Left forelimb (tissue), 1 donor: ENCODE data around the gene MORC4.
"Not testable (repeated sequence)": the region's sequence is repeated elsewhere in the genome, so short reads cannot be mapped to it uniquely, and the experiment has no call there.

Experiments used
- DNase-seq: peaks from one replicate; pipeline ENCODE4 v3.0.0-alpha.2; 2018; ENCODE audit warnings: low spot score

Gene MORC4

GRCh38 chrX:107000013-107000515 is at the start of gene MORC4:
Gene MORC4 (minus strand): TSS chrX:107000212. CDS start chrX:106999969, 243 bp downstream.
- peak; percentile 85 for DNase-seq

- no peak for DNase-seq
Measured at GRCh38 chrX:107047622-107048021, 47.6 kb upstream of the MORC4 start.

- DNase-seq, result no peak
Measured at GRCh38 chrX:107029752-107030151, 29.7 kb upstream of the MORC4 start.

- no peak for DNase-seq
Measured at GRCh38 chrX:107025545-107025944, 25.5 kb upstream of the MORC4 start.

GRCh38 chrX:107014936-107015335 is 14.9 kb upstream of the MORC4 start:
- DNase-seq, result no peak

GRCh38 chrX:107008034-107008433 is 8.0 kb upstream of the MORC4 start:
- no peak for DNase-seq

- DNase-seq, result peak; percentile 72
Measured at GRCh38 chrX:106999002-106999975, 723 bp downstream of the MORC4 start.

GRCh38 chrX:106997611-106998010 is 2.4 kb downstream of the MORC4 start:
- no peak for DNase-seq

GRCh38 chrX:106995678-106996077 is 4.3 kb downstream of the MORC4 start:
- DNase-seq, result no peak

- DNase-seq, result no peak
Measured at GRCh38 chrX:106987488-106987887, 12.5 kb downstream of the MORC4 start.

- DNase-seq, result no peak
Measured at GRCh38 chrX:106980952-106981626, 18.9 kb downstream of the MORC4 start.

- DNase-seq, result no peak
Measured at GRCh38 chrX:106976416-106976815, 23.6 kb downstream of the MORC4 start.

- no peak for DNase-seq
Measured at GRCh38 chrX:106973433-106974149, 26.4 kb downstream of the MORC4 start.

GRCh38 chrX:106972896-106973295 is 27.1 kb downstream of the MORC4 start:
- no peak for DNase-seq

GRCh38 chrX:106966547-106966946 is 33.5 kb downstream of the MORC4 start:
- DNase-seq, result not testable (repeated sequence)

GRCh38 chrX:106964290-106964689 is 35.7 kb downstream of the MORC4 start:
- no peak for DNase-seq

GRCh38 chrX:106963111-106963510 is 36.9 kb downstream of the MORC4 start:
- DNase-seq, result no peak

GRCh38 chrX:106959901-106960300 is 40.1 kb downstream of the MORC4 start:
- DNase-seq, result no peak

GRCh38 chrX:106957856-106958255 is 42.2 kb downstream of the MORC4 start:
- DNase-seq, result no peak

GRCh38 chrX:106955004-106955772 is 44.8 kb downstream of the MORC4 start:
- DNase-seq, result no peak

GRCh38 chrX:106954041-106954440 is 46.0 kb downstream of the MORC4 start:
- DNase-seq, result no peak
